PC-3 (cell line): ENCODE measurements around the gene ZNRF1.

Source experiments
- CTCF ChIP-seq: fragments of 300-600 bp; sonication (generic); conservative IDR thresholded peaks from 2 replicates; pipeline ENCODE4 v1.5.1; 2017; ENCODE audit warnings: antibody characterized with exemption, low read depth, mild to moderate bottlenecking, low read length
- EZH2 ChIP-seq: fragments of 300-600 bp; sonication (generic); IDR thresholded peaks from one replicate; pipeline ENCODE4 v1.6.1; 2017; ENCODE audit warnings: antibody characterized with exemption, mild to moderate bottlenecking, low read length; ENCODE audit not compliant: unreplicated experiment
- EZH2phosphoT487 ChIP-seq: fragments of 300-600 bp; sonication (generic); IDR thresholded peaks from 2 replicates; pipeline ENCODE4 v1.6.1; 2018; ENCODE audit warnings: mild to moderate bottlenecking, antibody characterized with exemption, low read length, borderline replicate concordance

GRCh38 chr16:75078886-75079285, 80.1 kb downstream of the ZNRF1 start:
- TF ChIP-seq CTCF (no peak), EZH2 (no peak), EZH2phosphoT487 (no peak)
